AG10803 (cell line): ENCODE results near the gene NEDD4L.
"Not testable (repeated sequence)": the region's sequence is repeated elsewhere in the genome, so short reads cannot be mapped to it uniquely, and the experiment has no call there.

Source experiments
- DNase-seq: peaks from one replicate; pipeline ENCODE4 v3.0.0; 2010; ENCODE audit warnings: low read depth
- H3K4me3 ChIP-seq: 2 replicates; pipeline ENCODE4 v1.5.1; 2011; ENCODE audit warnings: mild to moderate bottlenecking, low read length, control low read depth
- CTCF ChIP-seq: conservative IDR thresholded peaks from 2 replicates; pipeline ENCODE4 v1.5.1; 2011; ENCODE audit warnings: mild to moderate bottlenecking, low read length, control low read depth, inconsistent platforms

The NEDD4L gene

GRCh38 chr18:58370612-58371011 lies 326.6 kb downstream of the NEDD4L start:
- no peak for DNase-seq
- TF ChIP-seq CTCF: no peak
- no peak overlapping the region for H3K4me3 ChIP-seq

- no peak for TF ChIP-seq CTCF
- DNase-seq: no peak
- no peak overlapping the region for H3K4me3 ChIP-seq
Observed at GRCh38 chr18:58373481-58373880, 329.5 kb downstream of the NEDD4L start.

GRCh38 chr18:58375051-58375450 lies 331.0 kb downstream of the NEDD4L start:
- no peak for DNase-seq
- no peak for TF ChIP-seq CTCF
- no peak overlapping the region for H3K4me3 ChIP-seq

GRCh38 chr18:58378411-58379379 lies 334.7 kb downstream of the NEDD4L start:
- TF ChIP-seq CTCF: no peak
- no peak for DNase-seq

GRCh38 chr18:58379443-58379842 lies 335.4 kb downstream of the NEDD4L start:
- no peak overlapping the region for H3K4me3 ChIP-seq
- no peak for TF ChIP-seq CTCF
- DNase-seq: no peak

More at GRCh38 chr18:58378411-58379379, 334.7 kb downstream of the NEDD4L start:
- H3K4me3 ChIP-seq: no peak overlapping the region

- DNase-seq, H3K4me3 ChIP-seq: not testable (repeated sequence)
Observed at GRCh38 chr18:58380113-58380512, 336.1 kb downstream of the NEDD4L start.

GRCh38 chr18:58381676-58382411 lies 337.8 kb downstream of the NEDD4L start:
- no peak for DNase-seq
- H3K4me3 ChIP-seq: no peak overlapping the region
- no peak for TF ChIP-seq CTCF
